ENCODE measurements around the gene PDIK1L.

Gene PDIK1L

GRCh38 chr1:26171084-26172072 lies 59.8 kb downstream of the PDIK1L start, which contains the start of gene ZNF593OS:
ZNF593OS (minus strand) TSS chr1:26171832; CDS start chr1:26171661, 171 bp downstream.
- no peak for DNase-seq (ENCODE audit: low spot score)

All from germinal center (tissue), 1 donor.